DMS114 treated with DMSO at 0.1 percent for 48 hours (cell line): Measurements from ENCODE around the gene ZNF185.

Source experiments
- DNase-seq: peaks from one replicate; lab custom pipeline; 2025; ENCODE audit not compliant: unreplicated experiment; lab: John Stamatoyannopoulos, UW

The ZNF185 gene

GRCh38 chrX:152915541-152916241 is 17.8 kb downstream of the ZNF185 start:
- DNase-seq: peak; percentile 4

- no peak for DNase-seq
Observed at GRCh38 chrX:152917656-152918579, 20.1 kb downstream of the ZNF185 start.

- no peak for DNase-seq
Observed at GRCh38 chrX:152918707-152919106, 20.8 kb downstream of the ZNF185 start.

- DNase-seq: no peak
Observed at GRCh38 chrX:152923599-152923998, 25.7 kb downstream of the ZNF185 start.

- no peak for DNase-seq
Observed at GRCh38 chrX:152925835-152926234, 28.0 kb downstream of the ZNF185 start.

- DNase-seq: no peak
Observed at GRCh38 chrX:152926279-152926678, 28.4 kb downstream of the ZNF185 start.

GRCh38 chrX:152926923-152927322 is 29.1 kb downstream of the ZNF185 start:
- DNase-seq: no peak

- DNase-seq: no peak
Observed at GRCh38 chrX:152927858-152928760, 30.2 kb downstream of the ZNF185 start.

GRCh38 chrX:152928761-152929400 is 31.0 kb downstream of the ZNF185 start:
- DNase-seq: no peak

GRCh38 chrX:152929898-152930297 is 32.0 kb downstream of the ZNF185 start:
- no peak for DNase-seq

- DNase-seq: no peak
Observed at GRCh38 chrX:152930516-152930915, 32.6 kb downstream of the ZNF185 start.

GRCh38 chrX:152932144-152932543 is 34.3 kb downstream of the ZNF185 start:
- DNase-seq: no peak

GRCh38 chrX:152932598-152933175 is 34.8 kb downstream of the ZNF185 start:
- no peak for DNase-seq

GRCh38 chrX:152936306-152936705 is 38.4 kb downstream of the ZNF185 start:
- no peak for DNase-seq

GRCh38 chrX:152937236-152937635 is 39.4 kb downstream of the ZNF185 start:
- no peak for DNase-seq

- peak; percentile 53 for DNase-seq
Observed at GRCh38 chrX:152941328-152942076, 43.6 kb downstream of the ZNF185 start.

GRCh38 chrX:152942077-152942442 is 44.2 kb downstream of the ZNF185 start:
- DNase-seq: no peak

- no peak for DNase-seq
Observed at GRCh38 chrX:152943826-152944225, 46.0 kb downstream of the ZNF185 start.
